HEK293 (cell line): Measurements from ENCODE around the gene NEO1.

Experiments
- CTCF ChIA-PET: fragments of 350-600 bp; formaldehyde crosslinking; extraction: SDS; loops from one replicate; lab custom pipeline; 2021; ENCODE audit warnings: antibody characterized with exemption; lab: Yijun Ruan, JAX
- POLR2A ChIA-PET: fragments of 300-600 bp; formaldehyde crosslinking; extraction: SDS; loops from one replicate; lab custom pipeline; 2020; ENCODE audit warnings: antibody characterized with exemption, inconsistent platforms; lab: Yijun Ruan, JAX
- H3K27ac ChIP-seq: fragments of 200-500 bp; sonication (Bioruptor generic); 2 replicates; pipeline ENCODE4 v1.5.1; 2014; ENCODE audit warnings: low read depth, low read length, control low read depth, inconsistent platforms; ENCODE audit errors: extremely low read depth
- H3K36me3 ChIP-seq, 2 experiments: fragments of 200-500 bp in 1 of 2; sonication (Bioruptor generic) in 1 of 2; 1 replicate in 1 of 2; 2 replicates in 1 of 2; pipeline ENCODE4 v1.5.1; 2014 to 2017; ENCODE audit warnings: inconsistent platforms in 2 of 2, low read length in 2 of 2; ENCODE audit not compliant: control insufficient read depth in 2 of 2, insufficient read depth in 1 of 2
- H3K4me1 ChIP-seq: fragments of 200-500 bp; sonication (Bioruptor generic); 2 replicates; pipeline ENCODE4 v1.5.1; 2014; ENCODE audit warnings: mild to moderate bottlenecking, low read length, inconsistent platforms; ENCODE audit not compliant: control insufficient read depth, insufficient read depth
- H3K4me3 ChIP-seq: 2 replicates; pipeline ENCODE4 v1.5.1; 2011; ENCODE audit warnings: low read depth, mild to moderate bottlenecking, control low read depth, low read length, moderate library complexity
- H3K9me3 ChIP-seq: fragments of 200-500 bp; sonication (Bioruptor generic); 2 replicates; pipeline ENCODE4 v1.5.1; 2014; ENCODE audit warnings: low read depth, low read length, inconsistent platforms; ENCODE audit not compliant: control insufficient read depth, insufficient read depth
- GLI2 ChIP-seq: fragments of 450-650 bp; formaldehyde crosslinking; IDR thresholded peaks from 2 replicates; pipeline ENCODE4; 2017; ENCODE audit warnings: missing biosample characterization, missing genetic modification characterization, low read depth, borderline replicate concordance
- HOXC10 ChIP-seq: sonication (generic); formaldehyde crosslinking; IDR thresholded peaks from 2 replicates; pipeline ENCODE4 v1.8.1; 2023; ENCODE audit warnings: mild to moderate bottlenecking, missing genetic modification reagents
- MZF1 ChIP-seq: fragments of 450-650 bp; formaldehyde crosslinking; IDR thresholded peaks from 2 replicates; pipeline ENCODE4 v1.5.1; 2017; ENCODE audit warnings: missing biosample characterization, missing genetic modification characterization, borderline replicate concordance
- PRDM10 ChIP-seq: fragments of 450-650 bp; formaldehyde crosslinking; IDR thresholded peaks from 2 replicates; pipeline ENCODE4 v1.5.1; 2016; ENCODE audit warnings: missing biosample characterization, missing genetic modification characterization
- WT1 ChIP-seq: fragments of 450-650 bp; formaldehyde crosslinking; IDR thresholded peaks from 2 replicates; pipeline ENCODE4 v1.5.1; 2016; ENCODE audit warnings: missing biosample characterization, missing genetic modification characterization
- YY2 ChIP-seq: fragments of 450-650 bp; formaldehyde crosslinking; IDR thresholded peaks from 2 replicates; pipeline ENCODE4 v1.5.1; 2016; ENCODE audit warnings: missing biosample characterization, missing genetic modification characterization
- ZBTB44 ChIP-seq: fragments of 450-650 bp; IDR thresholded peaks from 2 replicates; pipeline ENCODE4 v1.5.1; 2018; ENCODE audit warnings: missing biosample characterization, mild to moderate bottlenecking, missing genetic modification characterization
- ZEB2 ChIP-seq: fragments of 450-650 bp; formaldehyde crosslinking; IDR thresholded peaks from 2 replicates; pipeline ENCODE4 v1.5.1; 2016; ENCODE audit warnings: missing biosample characterization, missing genetic modification characterization
- ZNF112 ChIP-seq: fragments of 450-650 bp; formaldehyde crosslinking; IDR thresholded peaks from 2 replicates; pipeline ENCODE4 v1.5.0; 2017; ENCODE audit warnings: missing biosample characterization, missing genetic modification characterization
- ZNF133 ChIP-seq: fragments of 450-650 bp; formaldehyde crosslinking; IDR thresholded peaks from 2 replicates; pipeline ENCODE4 v1.5.1; 2016; ENCODE audit warnings: missing biosample characterization, missing genetic modification characterization
- ZNF518A ChIP-seq: fragments of 450-650 bp; formaldehyde crosslinking; conservative IDR thresholded peaks from 2 replicates; pipeline ENCODE4 v1.5.1; 2016; ENCODE audit warnings: low read depth, missing biosample characterization, missing genetic modification characterization
- ZNF660 ChIP-seq: fragments of 450-650 bp; IDR thresholded peaks from 2 replicates; pipeline ENCODE4 v1.5.1; 2018; ENCODE audit warnings: missing biosample characterization, mild to moderate bottlenecking, missing genetic modification characterization
- ZNF677 ChIP-seq: fragments of 450-650 bp; IDR thresholded peaks from 2 replicates; pipeline ENCODE4 v1.5.0; 2018; ENCODE audit warnings: missing biosample characterization, mild to moderate bottlenecking, missing genetic modification characterization, moderate library complexity
- ZSCAN18 ChIP-seq: fragments of 450-650 bp; formaldehyde crosslinking; IDR thresholded peaks from 2 replicates; pipeline ENCODE4 v1.5.1; 2016; ENCODE audit warnings: missing biosample characterization, missing genetic modification characterization
- ZSCAN23 ChIP-seq: fragments of 450-650 bp; formaldehyde crosslinking; IDR thresholded peaks from 2 replicates; pipeline ENCODE4 v1.5.1; 2016; ENCODE audit warnings: missing biosample characterization, missing genetic modification characterization

NEO1 gene

GRCh38 chr15:73010154-73011152, 41.8 kb upstream of the NEO1 start:
- Histone ChIP-seq H3K9me3 (no peaks in the 10 kb centered on the region), H3K4me3 (no peak overlapping the region), H3K27ac (no peak overlapping the region), H3K36me3 (no peaks in the 10 kb centered on the region), H3K4me1 (peaks cover 8% of the 10 kb centered on the region)
- ChIA-PET POLR2A (no interaction called here), CTCF (interaction anchor here (0.7 to 1.2 kb wide), 2 partner anchors 10 to 535 kb away, joined by 3 read pairs; no protein-coding TSS in a partner anchor)
- no peak for TF ChIP-seq ZSCAN18 (tag by site-specific recombination)
- no peak for TF ChIP-seq ZSCAN23
- no peak for TF ChIP-seq YY2 (tag by site-specific recombination)
- TF ChIP-seq WT1 (tag by site-specific recombination) = no peak
- peak; percentile 86 for TF ChIP-seq ZNF677 (tag by site-specific recombination)
- no peak for TF ChIP-seq ZNF660 (tag by site-specific recombination)
- TF ChIP-seq GLI2 (tag by site-specific recombination) = no peak
- TF ChIP-seq PRDM10 (tag by site-specific recombination) = peak; percentile 49
- TF ChIP-seq ZNF133 (tag by site-specific recombination) = no peak
- TF ChIP-seq HOXC10 (CRISPR knock-in tag) = no peak
- TF ChIP-seq ZEB2 (tag by site-specific recombination) = no peak
- 0 out of 2 replicates have a peak, but pooled peaks have one; percentile 7 for TF ChIP-seq ZBTB44 (tag by site-specific recombination)
- TF ChIP-seq ZNF518A (tag by site-specific recombination) = peak; percentile 43; the same call in 1 of the 2 replicates
- no peak for TF ChIP-seq ZNF112 (tag by site-specific recombination)
- TF ChIP-seq MZF1 = no peak
